Fibroblast of skin of right quadriceps (primary cell): ENCODE data around the gene PCP2.
A peak's percentile ranks its signal among the peaks of the same experiment; 100 is the strongest.

ENCODE experiments used
- DNase-seq: peaks from one replicate; pipeline ENCODE4 v3.0.0-alpha.2; 2013

Gene PCP2

GRCh38 chr19:7633698-7634097, at the start of gene PCP2:
TSS of gene PCP2 (minus strand) at chr19:7633719. CDS start at chr19:7633457, 262 bp downstream.
- no peak for DNase-seq

- peak; percentile 11 for DNase-seq
These were observed 48.8 kb upstream of the PCP2 start for GRCh38 chr19:7682175-7682855.

- DNase-seq, result peak; percentile 81
These were observed 48.0 kb upstream of the PCP2 start for GRCh38 chr19:7681340-7682174.

GRCh38 chr19:7680606-7681339, 47.3 kb upstream of the PCP2 start, which contains the start of gene TRAPPC5:
TSS of gene TRAPPC5 (plus strand) at chr19:7680833. CDS start at chr19:7682254, 1,421 bp downstream.
- peak; percentile 79 for DNase-seq

GRCh38 chr19:7679771-7680605, 46.5 kb upstream of the PCP2 start:
- DNase-seq, result no peak

- DNase-seq, result no peak
These were observed 45.6 kb upstream of the PCP2 start for GRCh38 chr19:7678971-7679751.

GRCh38 chr19:7677669-7678311, 44.3 kb upstream of the PCP2 start:
- DNase-seq, result no peak

- DNase-seq, result no peak
These were observed 43.3 kb upstream of the PCP2 start, which contains the start of gene MCEMP1 for GRCh38 chr19:7676854-7677253. TSS of gene MCEMP1 (plus strand) at chr19:7677090. CDS start at chr19:7677121, 31 bp downstream.

- no peak for DNase-seq
These were observed 42.9 kb upstream of the PCP2 start for GRCh38 chr19:7676376-7676775.

- peak; percentile 16 for DNase-seq
These were observed 40.8 kb upstream of the PCP2 start for GRCh38 chr19:7674010-7675005.

- no peak for DNase-seq
These were observed 39.0 kb upstream of the PCP2 start for GRCh38 chr19:7672522-7672921.

- DNase-seq, result no peak
These were observed 37.3 kb upstream of the PCP2 start for GRCh38 chr19:7670790-7671189.

GRCh38 chr19:7670150-7670783, 36.7 kb upstream of the PCP2 start:
- DNase-seq, result no peak

GRCh38 chr19:7669641-7670040, 36.1 kb upstream of the PCP2 start:
- DNase-seq, result no peak

- no peak for DNase-seq
These were observed 35.3 kb upstream of the PCP2 start, which contains the start of gene RETN for GRCh38 chr19:7668842-7669241. TSS of gene RETN (plus strand) at chr19:7669049. CDS start at chr19:7669327, 278 bp downstream.

- DNase-seq, result peak; percentile 63
These were observed 31.6 kb upstream of the PCP2 start for GRCh38 chr19:7665076-7665475.

- no peak for DNase-seq
These were observed 30.2 kb upstream of the PCP2 start for GRCh38 chr19:7663706-7664105.

GRCh38 chr19:7662657-7663056, 29.1 kb upstream of the PCP2 start:
- no peak for DNase-seq
